ENCODE measurements around the gene MMP7. TPM values are rescaled to one million over a fixed set of nuclear protein-coding genes. Genes with fewer than 3 reads are reported as not detected.
A peak's percentile ranks its signal among the peaks of the same experiment; 100 is the strongest.

MMP7 gene
- total RNA-seq, 2 experiments from 2014 or later: not detected

- peak; percentile 97 for ATAC-seq
- Mint-ChIP-seq H3K4me1 (ENCODE audit: low read depth) (peaks cover 57% of the 10 kb centered on the region), H3K27ac (peak overlapping the region; percentile 90), H3K9me3 (ENCODE audit: insufficient read depth) (no peaks in the 10 kb centered on the region), H3K27me3 (ENCODE audit: low read depth) (no peaks in the 10 kb centered on the region), H3K4me3 (peak overlapping the region; percentile 12), H3K36me3 (ENCODE audit: low read depth) (peaks cover 5% of the 10 kb centered on the region)
- POLR2A ChIA-PET: interaction anchor here (0.9 to 1.3 kb wide), 5 partner anchors 10 to 54 kb away, joined by 3 to 5 read pairs (median 3); partner anchors contain the start of genes MMP7 and TMEM123
- DNase-seq: peak; percentile 69
- CTCF ChIA-PET: interaction anchor here (0.7 to 3.5 kb wide), 12 partner anchors 10 to 188 kb away, joined by 3 to 17 read pairs (median 6); no protein-coding TSS in a partner anchor
Observed at GRCh38 chr11:102476812-102477211, 53.7 kb downstream of the MMP7 start.

- peak overlapping the region; percentile 90 for H3K27ac Mint-ChIP-seq
- H3K4me1 Mint-ChIP-seq (ENCODE audit: low read depth): peaks cover 64% of the 10 kb centered on the region
- no peak for ATAC-seq
- POLR2A ChIA-PET: interaction anchor here (0.6 to 1.3 kb wide), 3 partner anchors 16 to 51 kb away, joined by 3 read pairs; no protein-coding TSS in a partner anchor
- DNase-seq: no peak
- H3K4me3 Mint-ChIP-seq: peak overlapping the region; percentile 12
- no peaks in the 10 kb centered on the region for H3K9me3 Mint-ChIP-seq (ENCODE audit: insufficient read depth)
- H3K36me3 Mint-ChIP-seq (ENCODE audit: low read depth): peaks cover 5% of the 10 kb centered on the region
- CTCF ChIA-PET: interaction anchor here (0.7 to 3.5 kb wide), 11 partner anchors 8 to 187 kb away, joined by 3 to 17 read pairs (median 6); no protein-coding TSS in a partner anchor
- no peaks in the 10 kb centered on the region for H3K27me3 Mint-ChIP-seq (ENCODE audit: low read depth)
Observed at GRCh38 chr11:102476069-102476468, 54.5 kb downstream of the MMP7 start.

- Mint-ChIP-seq H3K9me3 (ENCODE audit: insufficient read depth) (no peaks in the 10 kb centered on the region), H3K36me3 (ENCODE audit: low read depth) (peaks cover 5% of the 10 kb centered on the region), H3K27ac (no peak overlapping the region), H3K4me3 (no peak overlapping the region), H3K27me3 (ENCODE audit: low read depth) (no peaks in the 10 kb centered on the region), H3K4me1 (ENCODE audit: low read depth) (peaks cover 84% of the 10 kb centered on the region)
- ChIA-PET POLR2A (interaction anchor here (1.7 kb wide), 1 partner anchor 22 kb away, joined by 6 read pairs; no protein-coding TSS in a partner anchor), CTCF (interaction anchor here (1.5 to 1.7 kb wide), 2 partner anchors 23 to 139 kb away, joined by 3 read pairs; no protein-coding TSS in a partner anchor)
- ATAC-seq (no peak), DNase-seq (no peak)
Observed at GRCh38 chr11:102473543-102473942, 57.0 kb downstream of the MMP7 start.

GRCh38 chr11:102472127-102472526, 58.4 kb downstream of the MMP7 start:
- POLR2A ChIA-PET: interaction anchor here (1.0 to 1.6 kb wide), 2 partner anchors 15 to 19 kb away, joined by 4 to 8 read pairs; no protein-coding TSS in a partner anchor
- CTCF ChIA-PET: no interaction called here
- H3K4me3 Mint-ChIP-seq: no peak overlapping the region

GRCh38 chr11:102471474-102471873, 59.1 kb downstream of the MMP7 start:
- Mint-ChIP-seq H3K27ac (peak overlapping the region; percentile 18), H3K4me3 (no peak overlapping the region), H3K9me3 (ENCODE audit: insufficient read depth) (no peaks in the 10 kb centered on the region), H3K27me3 (ENCODE audit: low read depth) (no peaks in the 10 kb centered on the region), H3K4me1 (ENCODE audit: low read depth) (peaks cover 84% of the 10 kb centered on the region), H3K36me3 (ENCODE audit: low read depth) (peaks cover 3% of the 10 kb centered on the region)
- ChIA-PET POLR2A (interaction anchor here (1.0 to 1.6 kb wide), 2 partner anchors 16 to 18 kb away, joined by 4 to 8 read pairs; no protein-coding TSS in a partner anchor), CTCF (interaction anchor here (1.2 kb wide), 1 partner anchor 81 kb away, joined by 4 read pairs; no protein-coding TSS in a partner anchor)
- ATAC-seq (no peak), DNase-seq (no peak)

More at GRCh38 chr11:102472127-102472526, 58.4 kb downstream of the MMP7 start:
- H3K36me3 Mint-ChIP-seq (ENCODE audit: low read depth): peaks cover 5% of the 10 kb centered on the region
- ATAC-seq: no peak
- H3K27me3 Mint-ChIP-seq (ENCODE audit: low read depth): no peaks in the 10 kb centered on the region
- DNase-seq: no peak
- no peak overlapping the region for H3K27ac Mint-ChIP-seq
- H3K4me1 Mint-ChIP-seq (ENCODE audit: low read depth): peaks cover 84% of the 10 kb centered on the region
- H3K9me3 Mint-ChIP-seq (ENCODE audit: insufficient read depth): no peaks in the 10 kb centered on the region

Other genes with a start within 250 kb of the MMP7 start
- 10 to 100 TPM; 12.9 to 14.5 TPM for gene BIRC3, start 213.3 kb downstream of the MMP7 start, total RNA-seq
- gene BIRC2, start 183.5 kb downstream of the MMP7 start, total RNA-seq: 10 to 100 TPM; 28.3 to 30.4 TPM
- 100 to 1,000 TPM; 434 to 461 TPM for gene TMEM123, start 78.0 kb downstream of the MMP7 start, total RNA-seq
- gene MMP20, start 94.6 kb upstream of the MMP7 start, total RNA-seq: not detected
- gene MMP27, start 175.0 kb upstream of the MMP7 start, total RNA-seq: not detected
- not detected for gene MMP8, start 194.2 kb upstream of the MMP7 start, total RNA-seq
- not detected for gene MMP10, start 249.9 kb upstream of the MMP7 start, total RNA-seq

All from activated CD8-positive, alpha-beta T cell treated with anti-CD3 and anti-CD28 coated beads, Interleukin-2, amount 10 ng/mL, durations not matched to agents 7 days and 5 days (primary cell).